ENCODE data around the gene GLT1D1.

DNA sequence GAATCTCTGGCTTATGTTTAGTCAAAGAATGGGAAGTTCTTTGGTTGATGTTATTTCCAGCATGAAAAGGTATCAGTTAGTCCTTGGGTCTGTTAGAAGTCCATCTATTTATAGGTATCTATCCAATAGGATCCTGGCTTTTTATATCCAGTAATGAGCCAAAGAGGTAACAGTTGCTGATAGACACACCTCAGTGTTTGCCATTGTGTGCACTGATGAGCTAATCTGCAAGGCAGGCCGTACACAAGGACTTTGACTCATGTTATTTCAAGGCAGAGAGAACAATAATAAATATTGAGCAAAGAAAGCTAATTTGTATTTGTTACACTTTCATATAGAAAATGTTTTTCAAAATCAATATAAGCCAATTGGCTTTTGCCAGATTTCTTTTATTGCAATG, 56.4 kb downstream of the GLT1D1 start:
- TF ChIP-seq CSDC2 (CRISPR knock-in tag; IDR thresholded peaks at IDR 0.05) (no peak), PPARA (CRISPR knock-in tag; IDR thresholded peaks at IDR 0.05; ENCODE audit: borderline replicate concordance) (no peak), ZNF565 (CRISPR knock-in tag; conservative IDR thresholded peaks at IDR 0.05; ENCODE audit: low read depth) (no peak), OSR1 (CRISPR knock-in tag; IDR thresholded peaks at IDR 0.05) (no peak)
- TF ChIP-seq, protein P1, sequence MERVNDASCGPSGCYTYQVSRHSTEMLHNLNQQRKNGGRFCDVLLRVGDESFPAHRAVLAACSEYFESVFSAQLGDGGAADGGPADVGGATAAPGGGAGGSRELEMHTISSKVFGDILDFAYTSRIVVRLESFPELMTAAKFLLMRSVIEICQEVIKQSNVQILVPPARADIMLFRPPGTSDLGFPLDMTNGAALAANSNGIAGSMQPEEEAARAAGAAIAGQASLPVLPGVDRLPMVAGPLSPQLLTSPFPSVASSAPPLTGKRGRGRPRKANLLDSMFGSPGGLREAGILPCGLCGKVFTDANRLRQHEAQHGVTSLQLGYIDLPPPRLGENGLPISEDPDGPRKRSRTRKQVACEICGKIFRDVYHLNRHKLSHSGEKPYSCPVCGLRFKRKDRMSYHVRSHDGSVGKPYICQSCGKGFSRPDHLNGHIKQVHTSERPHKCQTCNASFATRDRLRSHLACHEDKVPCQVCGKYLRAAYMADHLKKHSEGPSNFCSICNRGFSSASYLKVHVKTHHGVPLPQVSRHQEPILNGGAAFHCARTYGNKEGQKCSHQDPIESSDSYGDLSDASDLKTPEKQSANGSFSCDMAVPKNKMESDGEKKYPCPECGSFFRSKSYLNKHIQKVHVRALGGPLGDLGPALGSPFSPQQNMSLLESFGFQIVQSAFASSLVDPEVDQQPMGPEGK (CRISPR knock-in tag; IDR thresholded peaks at IDR 0.05; ENCODE audit: borderline replicate concordance), result no peak
- TF ChIP-seq, protein P2, sequence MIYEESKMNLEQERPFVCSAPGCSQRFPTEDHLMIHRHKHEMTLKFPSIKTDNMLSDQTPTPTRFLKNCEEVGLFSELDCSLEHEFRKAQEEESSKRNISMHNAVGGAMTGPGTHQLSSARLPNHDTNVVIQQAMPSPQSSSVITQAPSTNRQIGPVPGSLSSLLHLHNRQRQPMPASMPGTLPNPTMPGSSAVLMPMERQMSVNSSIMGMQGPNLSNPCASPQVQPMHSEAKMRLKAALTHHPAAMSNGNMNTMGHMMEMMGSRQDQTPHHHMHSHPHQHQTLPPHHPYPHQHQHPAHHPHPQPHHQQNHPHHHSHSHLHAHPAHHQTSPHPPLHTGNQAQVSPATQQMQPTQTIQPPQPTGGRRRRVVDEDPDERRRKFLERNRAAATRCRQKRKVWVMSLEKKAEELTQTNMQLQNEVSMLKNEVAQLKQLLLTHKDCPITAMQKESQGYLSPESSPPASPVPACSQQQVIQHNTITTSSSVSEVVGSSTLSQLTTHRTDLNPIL (CRISPR knock-in tag; IDR thresholded peaks at IDR 0.05; ENCODE audit: low read depth), result no peak
- TF ChIP-seq, protein P3, sequence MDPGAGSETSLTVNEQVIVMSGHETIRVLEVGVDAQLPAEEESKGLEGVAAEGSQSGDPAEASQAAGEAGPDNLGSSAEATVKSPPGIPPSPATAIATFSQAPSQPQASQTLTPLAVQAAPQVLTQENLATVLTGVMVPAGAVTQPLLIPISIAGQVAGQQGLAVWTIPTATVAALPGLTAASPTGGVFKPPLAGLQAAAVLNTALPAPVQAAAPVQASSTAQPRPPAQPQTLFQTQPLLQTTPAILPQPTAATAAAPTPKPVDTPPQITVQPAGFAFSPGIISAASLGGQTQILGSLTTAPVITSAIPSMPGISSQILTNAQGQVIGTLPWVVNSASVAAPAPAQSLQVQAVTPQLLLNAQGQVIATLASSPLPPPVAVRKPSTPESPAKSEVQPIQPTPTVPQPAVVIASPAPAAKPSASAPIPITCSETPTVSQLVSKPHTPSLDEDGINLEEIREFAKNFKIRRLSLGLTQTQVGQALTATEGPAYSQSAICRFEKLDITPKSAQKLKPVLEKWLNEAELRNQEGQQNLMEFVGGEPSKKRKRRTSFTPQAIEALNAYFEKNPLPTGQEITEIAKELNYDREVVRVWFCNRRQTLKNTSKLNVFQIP (CRISPR knock-in tag; IDR thresholded peaks at IDR 0.05; ENCODE audit: borderline replicate concordance, low read depth), result no peak
